H1 (cell line): Measurements from ENCODE around the gene SS18. TPM values are rescaled to one million over a fixed set of nuclear protein-coding genes. Genes with fewer than 3 reads are reported as not detected.

Experiments used
- GABPA ChIP-seq: IDR thresholded peaks from 2 replicates; pipeline ENCODE4 v1.6.1; 2011; ENCODE audit warnings: mild to moderate bottlenecking, low read length, moderate library complexity, borderline replicate concordance; ENCODE audit not compliant: insufficient read depth
- MAFK ChIP-seq: IDR thresholded peaks from 2 replicates; pipeline ENCODE4 v1.6.1; 2012; ENCODE audit warnings: low read depth, mild to moderate bottlenecking, improper control_type of control experiment, low read length
- RNF2 ChIP-seq: fragments of 200-900, 300-1000 bp; sonication (generic); IDR thresholded peaks from 2 replicates; pipeline ENCODE4 v1.7.1; 2016; ENCODE audit warnings: borderline replicate concordance, low read depth, mild to moderate bottlenecking, antibody characterized with exemption, low read length; ENCODE audit not compliant: poor library complexity, severe bottlenecking; ENCODE audit errors: missing control alignments
- SP2 ChIP-seq: IDR thresholded peaks from 2 replicates; pipeline ENCODE4 v1.6.1; 2012; ENCODE audit warnings: mild to moderate bottlenecking, low read length, inconsistent platforms
- polyA plus RNA-seq, 7 experiments: library from polyadenylated mRNA; depleted of rRNA in 3 of 7; stranded (reverse) in 5 of 7; unstranded in 2 of 7; fragments of >200 nt in 5 of 7; fragments of 200-250 nt in 2 of 7; gene quantifications; 1 replicate in 5 of 7; 2 replicates in 1 of 7; 4 replicates in 1 of 7; pipeline versions ENCODE4 v1.2.1 to v1.2.3, GENCODE V29; 2011 to 2013; ENCODE audit warnings: missing spikeins in 2 of 7, mixed read lengths in 2 of 7
- total RNA-seq: library from RNA; stranded (reverse); fragmentation: NEBNext Ultra II Directional; extraction: Animal tissue kit (Norgen Biotek cat#: 25700); gene quantifications from 2 replicates; pipeline ENCODE4 v1.2.1, GENCODE V29; 2021
- TF ChIP-seq, protein P1 (sequence below): IDR thresholded peaks from 2 replicates; pipeline ENCODE4 v1.6.1; 2012; ENCODE audit warnings: inconsistent platforms

The SS18 gene
- total and polyA plus RNA-seq, 2 of the 8 experiments (the other 6 are each of a cell fraction or from before 2014, with no cell fraction given), result 83.5 to 106 TPM

DNA sequence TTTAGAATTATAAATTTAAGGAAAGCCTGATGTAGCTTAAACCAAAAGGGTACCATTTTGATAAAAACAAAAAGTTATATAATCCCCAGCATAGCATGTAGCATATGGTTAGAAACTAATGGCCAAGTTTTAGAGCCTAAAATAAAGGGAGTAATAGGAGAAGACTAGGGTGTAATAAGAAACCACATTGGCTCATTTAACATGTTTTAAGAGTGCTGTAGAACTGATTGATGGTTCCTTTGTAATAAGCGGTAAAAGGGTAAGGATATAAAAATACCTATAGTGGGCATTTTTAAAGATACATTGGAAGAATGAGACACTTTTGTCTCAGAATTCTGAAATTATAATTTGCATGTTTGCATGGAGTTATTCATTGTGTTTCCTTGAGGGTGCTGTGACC is 45.1 kb upstream of the SS18 start (continued):
- TF ChIP-seq, protein P1, sequence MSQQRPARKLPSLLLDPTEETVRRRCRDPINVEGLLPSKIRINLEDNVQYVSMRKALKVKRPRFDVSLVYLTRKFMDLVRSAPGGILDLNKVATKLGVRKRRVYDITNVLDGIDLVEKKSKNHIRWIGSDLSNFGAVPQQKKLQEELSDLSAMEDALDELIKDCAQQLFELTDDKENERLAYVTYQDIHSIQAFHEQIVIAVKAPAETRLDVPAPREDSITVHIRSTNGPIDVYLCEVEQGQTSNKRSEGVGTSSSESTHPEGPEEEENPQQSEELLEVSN, result no peak
- TF ChIP-seq SP2 (no peak), RNF2 (no peak), MAFK (no peak), GABPA (no peak)
